HT1080 (cell line): ENCODE data around the gene PORCN. TPM values are rescaled to one million over a fixed set of nuclear protein-coding genes. Genes with fewer than 3 reads are reported as not detected.

Experiments used
- DNase-seq: peaks from one replicate; pipeline ENCODE4 v3.0.0-alpha.2; 2015; ENCODE audit warnings: low read depth
- total RNA-seq: library from RNA; depleted of rRNA; stranded (reverse); fragments of >200 nt; shearing (Covaris generic); gene quantifications from 2 replicates; pipeline ENCODE4 v1.2.3, GENCODE V29; 2014

Gene PORCN
- total RNA-seq, 1 experiment from 2014 or later = 39.6 TPM

- DNase-seq = peak; percentile 92
Observed at GRCh38 chrX:48475774-48476577, 32.8 kb upstream of the PORCN start, which contains the start of gene FTSJ1. Gene FTSJ1 (plus strand): TSS chrX:48476199. CDS start chrX:48478048, 1,849 bp downstream.

- no peak for DNase-seq
Observed at GRCh38 chrX:48476919-48477318, 31.9 kb upstream of the PORCN start.

GRCh38 chrX:48477960-48478755 is 30.6 kb upstream of the PORCN start:
- DNase-seq = no peak

DNA sequence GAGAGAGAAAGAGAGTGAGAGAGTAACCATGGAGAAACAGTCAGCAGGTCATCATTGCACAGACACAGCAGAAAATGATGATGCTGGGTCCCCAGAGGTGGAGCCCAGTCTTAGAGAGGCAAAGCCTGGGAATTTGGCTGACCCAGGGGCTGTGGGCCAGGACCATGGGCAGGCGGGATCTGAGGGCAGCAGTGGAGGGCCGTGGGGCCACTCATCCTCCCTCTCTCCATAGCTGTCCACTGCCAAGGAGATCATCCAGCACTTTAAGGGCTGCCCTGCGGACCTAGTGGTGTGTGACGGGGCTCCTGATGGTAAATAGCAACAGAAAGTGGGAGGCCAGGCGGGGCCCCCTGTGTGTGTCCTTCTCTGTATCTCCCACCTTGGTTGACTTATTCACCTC is 30.0 kb upstream of the PORCN start:
- no peak for DNase-seq

DNA sequence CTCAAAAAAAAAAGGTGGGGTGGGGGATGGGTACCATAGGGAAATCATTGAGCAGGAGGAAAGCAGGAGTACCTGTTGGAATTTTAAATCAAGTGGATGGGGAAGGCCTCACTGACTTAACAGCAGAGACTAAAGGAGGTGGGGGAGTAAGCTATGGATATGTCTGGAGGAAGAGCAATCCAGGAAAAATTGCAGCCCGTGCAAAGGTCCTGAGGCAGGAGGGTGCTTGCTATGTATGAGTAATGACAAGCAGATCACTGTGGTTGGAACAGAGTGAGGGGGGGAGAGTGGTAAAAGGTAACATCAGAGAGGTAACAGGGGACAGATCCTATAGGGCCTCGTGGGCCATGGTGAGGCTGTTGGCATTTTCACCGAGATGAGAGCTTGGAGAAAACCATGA is 28.6 kb upstream of the PORCN start:
- DNase-seq = no peak

DNA sequence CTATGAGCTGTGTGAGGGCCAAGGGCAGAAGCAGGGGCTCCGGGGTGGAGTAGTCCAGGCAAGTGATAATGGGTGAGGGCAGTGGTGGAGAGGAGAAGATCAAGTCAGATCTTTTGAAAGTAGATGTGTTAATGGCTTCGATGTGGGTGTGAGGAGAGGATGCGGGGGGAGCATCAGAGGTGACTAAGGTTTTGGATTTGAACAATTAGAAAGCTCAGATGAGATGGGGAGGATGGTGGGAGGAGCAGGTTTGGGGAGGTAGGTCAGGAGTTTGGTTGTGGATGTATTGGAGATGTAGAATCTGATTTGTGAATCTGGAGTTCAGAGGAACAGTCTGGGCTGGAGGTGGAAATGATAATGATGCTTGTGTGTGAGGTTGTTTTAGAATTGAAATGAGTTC is 28.2 kb upstream of the PORCN start:
- no peak for DNase-seq

DNA sequence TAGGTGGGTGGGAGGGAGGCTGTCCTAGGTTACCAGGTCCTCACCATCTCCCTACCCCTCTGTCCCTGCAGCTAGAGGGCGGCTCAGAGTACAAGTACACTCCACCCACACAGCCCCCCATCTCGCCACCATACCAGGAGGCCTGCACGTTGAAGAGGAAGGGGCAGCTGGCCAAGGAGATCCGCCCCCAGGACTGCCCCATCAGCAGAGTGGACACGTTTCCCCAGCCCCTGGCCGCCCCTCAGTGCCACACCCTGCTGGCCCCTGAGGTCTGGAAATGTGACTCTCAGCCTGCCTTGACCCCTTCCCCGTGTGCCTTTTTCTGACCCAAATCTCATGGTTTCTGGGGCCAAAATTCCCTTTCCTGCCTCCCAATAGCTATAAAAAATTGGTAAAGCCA is 26.3 kb upstream of the PORCN start:
- no peak for DNase-seq

- DNase-seq = peak; percentile 97
Observed at GRCh38 chrX:48487362-48487798, 21.4 kb upstream of the PORCN start.

GRCh38 chrX:48488034-48488433 is 20.8 kb upstream of the PORCN start:
- DNase-seq = no peak

DNA sequence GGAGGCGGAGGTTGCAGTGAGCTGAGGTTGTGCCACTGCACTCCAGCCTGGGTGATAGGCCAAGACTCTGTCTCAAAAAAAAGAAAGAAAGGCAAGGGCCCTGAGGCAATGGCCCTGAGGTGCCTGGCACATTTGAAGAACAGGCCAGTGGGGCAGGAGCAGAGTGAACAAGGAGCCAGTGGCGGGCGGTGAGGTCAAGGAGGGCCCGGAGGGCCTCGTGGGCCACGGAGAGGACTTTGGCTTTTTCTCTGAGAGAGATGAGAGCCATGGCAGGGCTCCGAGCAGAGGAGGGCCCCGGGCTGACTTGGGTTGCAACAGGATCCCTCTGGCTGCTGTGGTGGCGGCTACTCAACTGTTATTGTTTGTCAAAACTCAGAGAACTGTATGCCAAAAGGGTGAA is 19.5 kb upstream of the PORCN start:
- no peak for DNase-seq

- DNase-seq = no peak
Observed at GRCh38 chrX:48489892-48490291, 18.9 kb upstream of the PORCN start.

DNA sequence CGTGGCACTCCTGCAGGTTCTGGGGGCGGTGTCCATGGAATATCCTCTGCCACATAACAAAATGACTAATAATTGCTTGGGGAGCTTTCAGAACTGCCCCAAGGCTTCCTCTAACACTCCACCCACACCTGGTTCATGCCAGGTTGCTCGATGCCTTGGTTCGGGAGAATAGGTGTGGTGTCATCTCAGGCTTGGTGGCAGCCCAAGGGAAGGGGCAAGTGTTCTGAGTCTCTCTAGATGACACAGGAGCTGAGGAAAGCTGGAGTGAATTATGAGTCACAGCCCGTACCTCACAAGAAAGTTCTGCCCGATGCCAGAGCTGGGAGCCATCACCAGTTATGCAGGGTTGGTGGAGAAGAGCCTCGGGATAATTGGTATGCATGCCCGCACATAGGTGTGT is 18.1 kb upstream of the PORCN start:
- DNase-seq = peak; percentile 36

GRCh38 chrX:48491809-48492208 is 17.0 kb upstream of the PORCN start:
- DNase-seq = no peak

DNA sequence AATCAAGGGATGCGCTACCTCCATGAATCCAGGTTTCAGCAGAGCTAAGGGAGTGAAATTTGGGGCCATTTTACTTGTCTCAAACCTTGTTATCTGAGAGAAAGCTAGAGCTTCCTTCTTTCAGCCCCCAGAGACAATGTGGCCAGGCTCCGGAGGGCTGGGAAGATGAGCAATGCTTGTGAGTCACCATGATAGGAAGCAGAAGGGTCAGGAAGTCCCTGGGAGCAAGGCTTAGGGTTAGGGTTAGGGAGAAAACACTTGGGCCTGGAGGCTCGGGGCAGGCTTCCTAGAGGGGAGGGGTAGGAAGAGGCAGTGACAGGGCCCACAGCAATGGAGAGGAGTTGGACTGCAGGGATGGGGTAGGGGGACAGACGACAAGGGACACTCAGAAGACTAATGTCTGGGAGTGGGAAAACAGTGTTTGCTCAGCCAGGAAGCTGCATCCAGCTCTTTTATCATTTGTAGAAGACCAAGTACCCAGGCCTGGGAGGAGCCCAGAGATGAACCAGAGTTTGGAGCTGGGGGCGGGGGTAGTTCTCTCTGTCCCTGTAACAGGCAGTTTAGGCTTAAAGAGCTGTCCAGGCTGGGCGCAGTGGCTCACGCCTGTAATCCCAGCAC is 16.4 kb upstream of the PORCN start:
- peak; percentile 75 for DNase-seq

DNA sequence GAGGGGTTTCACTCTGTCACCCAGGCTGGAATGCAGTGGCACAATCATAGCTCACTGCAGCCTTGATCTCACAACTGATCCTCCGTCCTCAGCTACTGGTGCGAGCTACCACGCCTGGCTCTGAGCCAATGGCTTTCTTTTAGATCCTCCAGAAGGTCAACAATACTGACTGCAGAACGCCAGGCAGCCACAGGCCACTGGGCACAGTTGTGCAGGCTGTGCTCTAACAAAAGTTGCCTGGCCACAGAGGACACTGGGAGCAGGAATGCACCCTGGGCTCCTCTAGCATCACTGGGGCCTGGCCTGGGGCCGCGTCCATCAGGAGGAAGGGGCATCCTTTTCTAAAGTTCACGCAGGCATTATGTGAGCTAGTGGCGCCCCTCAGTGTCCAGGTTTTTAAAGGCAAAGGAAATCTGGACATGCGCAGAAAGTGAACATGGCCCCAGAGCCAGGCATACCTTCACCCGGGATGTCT is 14.9 kb upstream of the PORCN start:
- no peak for DNase-seq

DNA sequence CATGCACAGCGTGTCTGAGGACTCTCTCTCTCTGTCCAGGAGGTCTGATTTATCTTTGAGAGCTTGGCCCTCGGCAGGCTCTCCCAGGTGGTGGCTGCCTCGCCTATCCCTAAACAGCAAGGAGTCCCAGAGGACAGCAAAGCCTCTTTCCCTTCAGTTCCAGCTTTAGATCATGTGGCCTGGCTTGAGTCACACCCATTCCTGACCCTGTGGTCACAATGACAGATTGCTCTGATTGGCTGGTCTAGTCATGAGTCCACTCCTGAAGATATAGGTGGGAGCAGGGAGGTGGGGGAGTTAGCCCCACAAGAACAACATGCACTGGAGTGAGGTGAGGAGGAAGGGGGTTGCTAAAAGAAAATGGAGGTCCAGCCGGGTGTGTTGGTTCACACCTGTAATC is 12.1 kb upstream of the PORCN start:
- DNase-seq = no peak

- peak; percentile 15 for DNase-seq
Observed at GRCh38 chrX:48497871-48498270, 10.9 kb upstream of the PORCN start.

DNA sequence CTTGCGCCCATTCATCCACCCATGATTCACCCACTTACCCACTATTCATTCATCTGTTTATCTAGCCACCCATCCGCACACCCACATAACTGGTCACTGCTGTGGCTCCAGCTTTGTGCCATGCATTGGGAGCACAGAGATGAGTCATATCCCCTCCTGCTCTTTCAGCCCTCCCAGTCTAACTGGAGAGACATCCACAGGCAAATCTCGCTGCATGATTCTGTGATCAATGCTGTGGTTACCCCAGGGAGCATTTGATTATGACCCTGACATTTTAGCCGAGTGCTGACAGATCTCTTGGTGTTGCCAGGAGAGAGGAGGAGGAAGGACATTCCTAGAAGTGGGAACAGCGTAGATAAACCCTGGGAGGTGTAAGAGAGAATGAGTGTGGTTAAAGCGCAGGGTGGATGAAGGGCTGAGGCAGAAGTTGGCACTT is 10.4 kb upstream of the PORCN start:
- peak; percentile 95 for DNase-seq

DNA sequence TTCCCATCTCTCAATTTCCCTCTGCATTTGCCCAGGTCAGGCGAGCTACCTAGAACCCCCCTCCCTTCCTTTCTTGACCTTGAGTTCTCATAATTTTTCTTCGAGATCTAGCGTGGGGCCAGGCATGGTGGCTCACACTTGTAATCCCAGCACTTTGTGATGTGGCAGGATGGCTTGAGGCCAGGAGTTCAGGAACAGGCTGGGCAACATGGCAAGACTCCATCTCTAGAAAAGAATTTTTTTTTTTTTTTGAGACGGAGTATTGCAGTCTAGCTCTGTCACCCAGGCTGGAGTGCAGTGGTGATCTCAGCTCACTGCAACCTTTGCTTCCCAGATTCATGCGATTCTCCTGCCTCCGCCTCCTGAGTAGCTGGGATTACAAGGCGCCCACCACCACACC is 4.5 kb upstream of the PORCN start:
- no peak for DNase-seq

GRCh38 chrX:48505481-48505880 is 3.3 kb upstream of the PORCN start:
- no peak for DNase-seq

- no peak for DNase-seq
Observed at GRCh38 chrX:48507246-48507645, 1.5 kb upstream of the PORCN start.

DNA sequence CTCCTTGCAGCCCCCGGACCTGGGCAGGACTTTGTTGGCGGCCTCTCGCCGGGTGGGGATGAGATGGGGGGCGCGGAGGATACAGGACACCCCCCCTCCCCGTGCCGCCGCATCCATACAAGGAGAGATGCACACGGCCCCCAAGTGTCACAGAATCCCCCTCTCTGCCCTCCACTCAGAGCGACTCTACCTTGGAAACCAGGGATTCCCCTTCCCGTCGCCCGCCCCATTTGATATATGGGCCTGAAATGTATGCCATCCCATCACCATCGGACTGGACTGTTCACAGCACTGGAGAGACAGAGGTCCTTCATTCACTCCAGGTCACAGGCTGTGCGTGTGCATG is 426 bp downstream of the PORCN start:
- no peak for DNase-seq
